LNCAP (cell line): ENCODE results near the gene FAM237B.

Source experiments
- TF ChIP-seq, protein P1 (sequence below): fragments of 450-650 bp; IDR thresholded peaks from 2 replicates; pipeline ENCODE4 v1.5.1; 2017; ENCODE audit warnings: mild to moderate bottlenecking

Gene FAM237B

DNA sequence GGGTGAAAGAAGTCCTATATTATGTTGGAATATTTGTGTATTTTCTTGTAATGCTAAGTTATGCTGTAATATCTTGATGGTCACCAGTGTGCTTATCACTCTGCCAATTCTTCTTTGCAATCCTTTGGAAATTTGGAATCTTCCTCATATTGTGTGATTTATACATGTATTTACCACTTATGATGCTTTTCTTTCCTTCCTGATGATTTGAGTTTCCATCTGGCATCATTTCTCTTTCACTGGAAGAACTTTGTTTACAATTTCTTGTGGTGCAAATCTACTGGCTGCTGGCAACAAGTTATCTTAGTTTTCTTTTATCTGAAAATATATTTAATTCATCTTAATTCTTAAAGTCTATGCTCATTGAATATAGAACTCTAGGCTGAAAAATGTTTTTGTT lies 46.9 kb downstream of the FAM237B start:
- TF ChIP-seq, protein P1, sequence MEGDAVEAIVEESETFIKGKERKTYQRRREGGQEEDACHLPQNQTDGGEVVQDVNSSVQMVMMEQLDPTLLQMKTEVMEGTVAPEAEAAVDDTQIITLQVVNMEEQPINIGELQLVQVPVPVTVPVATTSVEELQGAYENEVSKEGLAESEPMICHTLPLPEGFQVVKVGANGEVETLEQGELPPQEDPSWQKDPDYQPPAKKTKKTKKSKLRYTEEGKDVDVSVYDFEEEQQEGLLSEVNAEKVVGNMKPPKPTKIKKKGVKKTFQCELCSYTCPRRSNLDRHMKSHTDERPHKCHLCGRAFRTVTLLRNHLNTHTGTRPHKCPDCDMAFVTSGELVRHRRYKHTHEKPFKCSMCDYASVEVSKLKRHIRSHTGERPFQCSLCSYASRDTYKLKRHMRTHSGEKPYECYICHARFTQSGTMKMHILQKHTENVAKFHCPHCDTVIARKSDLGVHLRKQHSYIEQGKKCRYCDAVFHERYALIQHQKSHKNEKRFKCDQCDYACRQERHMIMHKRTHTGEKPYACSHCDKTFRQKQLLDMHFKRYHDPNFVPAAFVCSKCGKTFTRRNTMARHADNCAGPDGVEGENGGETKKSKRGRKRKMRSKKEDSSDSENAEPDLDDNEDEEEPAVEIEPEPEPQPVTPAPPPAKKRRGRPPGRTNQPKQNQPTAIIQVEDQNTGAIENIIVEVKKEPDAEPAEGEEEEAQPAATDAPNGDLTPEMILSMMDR = no peak

DNA sequence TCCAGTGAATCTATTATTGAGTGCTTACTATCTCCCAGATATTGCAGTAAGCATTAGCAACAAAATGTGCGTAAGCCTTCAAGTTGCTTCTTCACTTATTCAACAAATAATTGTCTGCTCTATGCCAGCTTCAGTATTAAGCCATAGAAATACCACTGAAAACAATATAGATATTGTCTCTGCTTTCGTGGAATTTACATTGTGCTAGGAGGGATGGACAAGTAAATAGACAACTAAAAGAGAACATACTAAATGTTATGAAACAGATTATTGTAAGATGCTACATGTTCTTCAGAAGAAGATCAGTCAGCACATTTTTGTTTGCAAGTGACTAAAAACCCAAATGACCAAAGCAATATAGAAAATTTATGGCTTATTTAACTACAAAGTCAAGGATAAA lies 48.9 kb downstream of the FAM237B start:
- TF ChIP-seq, protein P1 = no peak

DNA sequence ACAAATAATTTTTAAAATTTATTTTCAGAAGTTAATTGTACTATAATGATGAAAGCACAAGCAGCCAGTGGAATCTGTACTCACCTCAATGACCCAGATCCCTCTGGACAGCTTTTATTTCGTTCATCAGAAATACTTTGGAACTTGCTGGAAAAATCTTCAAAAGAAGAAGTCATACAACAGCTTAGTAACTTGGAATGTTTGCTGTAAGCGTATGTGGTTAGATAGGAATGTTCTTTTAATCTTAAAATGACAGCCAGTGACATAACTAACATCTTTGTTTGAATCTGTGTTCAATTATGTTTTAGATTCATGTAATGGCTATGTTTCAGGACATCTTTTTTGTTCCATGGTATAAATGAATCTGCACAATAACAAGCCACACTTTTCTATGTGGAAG lies 49.4 kb downstream of the FAM237B start:
- TF ChIP-seq, protein P1 = no peak

DNA sequence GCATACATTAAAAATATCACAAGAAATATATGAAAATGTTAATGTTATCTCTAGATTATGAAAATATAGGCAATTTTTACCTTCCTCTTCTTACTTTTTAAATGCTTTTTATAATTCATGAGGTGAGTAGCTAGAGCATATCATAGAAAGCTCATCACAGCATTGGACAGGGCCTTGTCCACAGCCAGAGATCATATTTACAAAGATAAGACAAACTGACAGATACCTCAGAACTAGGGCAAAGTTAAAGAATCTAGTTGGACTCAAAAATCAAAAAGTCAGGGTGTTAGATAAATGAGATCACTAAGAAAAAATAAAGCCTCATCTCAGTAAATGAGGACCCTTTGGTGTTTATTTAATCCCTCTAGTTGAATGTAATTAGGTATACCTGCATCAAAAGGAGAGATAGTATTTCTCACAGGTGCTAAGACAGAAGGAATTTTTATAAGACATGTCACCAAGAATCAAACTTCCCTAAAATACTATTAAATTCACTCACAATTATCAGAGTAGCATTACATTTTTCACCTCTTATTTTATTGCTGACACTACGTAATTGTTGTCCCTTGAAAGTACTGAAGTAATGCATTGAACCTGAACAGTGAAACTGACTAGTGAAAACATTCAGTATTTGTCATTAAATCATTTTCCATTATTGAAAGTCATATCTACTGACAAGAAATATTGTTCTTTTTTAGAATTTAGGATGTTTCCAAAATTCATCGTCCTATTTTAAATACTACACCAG lies 50.5 kb downstream of the FAM237B start:
- TF ChIP-seq, protein P1 = no peak

DNA sequence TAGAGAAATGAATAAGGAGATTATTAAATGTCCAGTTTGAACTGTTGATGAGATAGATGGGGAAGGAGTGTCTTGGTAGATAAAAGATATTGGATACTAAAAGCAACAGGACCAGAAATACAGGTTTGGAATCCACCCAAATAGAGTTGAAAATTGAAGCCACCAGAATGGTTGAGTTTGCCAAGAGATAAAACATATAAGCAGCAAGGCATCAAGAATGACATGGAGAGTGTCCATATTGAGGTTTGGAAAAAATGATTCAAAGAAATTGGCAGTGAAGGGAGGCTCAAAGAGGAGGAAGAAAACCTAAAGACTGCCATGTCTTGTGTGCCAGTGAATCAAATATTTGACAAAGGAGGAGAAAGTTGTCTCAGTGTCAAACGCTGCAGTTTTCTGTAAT lies 51.9 kb downstream of the FAM237B start:
- TF ChIP-seq, protein P1 = no peak

DNA sequence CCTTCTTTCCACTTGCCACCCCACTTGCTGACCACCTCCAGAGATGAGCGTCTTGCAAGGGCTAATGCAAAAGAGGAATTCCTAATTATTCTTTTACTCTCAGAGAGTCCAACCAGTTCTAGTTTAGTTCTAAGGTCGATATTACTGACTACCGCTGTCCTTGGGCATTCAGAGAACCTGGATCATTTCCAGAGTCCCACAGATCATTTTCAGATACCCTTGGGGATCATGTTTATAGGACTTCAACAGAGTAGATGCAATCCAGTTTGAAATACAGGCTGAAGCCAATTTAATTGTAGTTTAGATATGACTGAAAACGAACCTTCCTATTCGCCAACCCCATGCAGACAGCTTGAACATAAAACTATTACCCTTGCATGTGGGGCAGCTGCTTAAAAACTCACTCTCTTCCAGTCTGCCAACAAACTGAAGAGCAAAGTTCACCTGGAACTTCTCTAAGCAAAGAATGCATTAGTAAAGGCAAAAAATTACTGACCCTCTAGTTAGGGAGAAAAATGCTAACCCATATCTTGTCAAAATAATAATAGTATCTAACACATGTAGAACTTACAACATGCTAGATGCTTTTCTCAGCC lies 53.7 kb downstream of the FAM237B start:
- TF ChIP-seq, protein P1 = no peak

DNA sequence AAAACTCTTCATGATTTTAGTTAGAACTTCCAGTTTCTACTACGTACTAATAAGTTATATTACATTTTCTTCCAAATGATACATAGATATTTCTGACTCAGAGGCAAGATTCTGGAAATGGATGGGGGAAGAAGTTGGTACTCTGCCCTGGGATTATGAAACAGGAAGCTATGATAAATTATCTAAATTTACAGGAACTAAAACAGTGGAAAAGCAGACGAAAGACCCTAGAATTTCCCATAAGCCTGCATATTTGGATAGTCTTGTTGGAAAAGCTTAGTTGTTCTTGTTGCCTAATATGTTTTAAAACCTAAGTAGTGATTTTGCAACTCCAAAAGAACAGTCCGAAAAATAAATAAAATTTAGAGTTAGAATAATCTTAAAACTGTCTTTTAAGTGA lies 54.3 kb downstream of the FAM237B start:
- TF ChIP-seq, protein P1 = no peak
